Testis (tissue), 2 donors: ENCODE data around the gene MIEN1.

Experiments
- POLR2A ChIP-seq: fragments of 450-650 bp; IDR thresholded peaks from one replicate; pipeline ENCODE4 v1.6.1; 2017; ENCODE audit warnings: antibody characterized with exemption, mild to moderate bottlenecking, moderate library complexity
- TF ChIP-seq, protein P1 (sequence below), 3 experiments: fragments of 450-650 bp in 2 of 3; fragments of 200-600 bp in 1 of 3; sonication (generic) in 1 of 3; IDR thresholded peaks; one replicate each; pipeline ENCODE4 v1.5.1; 2016 to 2019; ENCODE audit warnings: antibody characterized with exemption in 3 of 3, mild to moderate bottlenecking in 2 of 3, moderate library complexity in 1 of 3

DNA sequence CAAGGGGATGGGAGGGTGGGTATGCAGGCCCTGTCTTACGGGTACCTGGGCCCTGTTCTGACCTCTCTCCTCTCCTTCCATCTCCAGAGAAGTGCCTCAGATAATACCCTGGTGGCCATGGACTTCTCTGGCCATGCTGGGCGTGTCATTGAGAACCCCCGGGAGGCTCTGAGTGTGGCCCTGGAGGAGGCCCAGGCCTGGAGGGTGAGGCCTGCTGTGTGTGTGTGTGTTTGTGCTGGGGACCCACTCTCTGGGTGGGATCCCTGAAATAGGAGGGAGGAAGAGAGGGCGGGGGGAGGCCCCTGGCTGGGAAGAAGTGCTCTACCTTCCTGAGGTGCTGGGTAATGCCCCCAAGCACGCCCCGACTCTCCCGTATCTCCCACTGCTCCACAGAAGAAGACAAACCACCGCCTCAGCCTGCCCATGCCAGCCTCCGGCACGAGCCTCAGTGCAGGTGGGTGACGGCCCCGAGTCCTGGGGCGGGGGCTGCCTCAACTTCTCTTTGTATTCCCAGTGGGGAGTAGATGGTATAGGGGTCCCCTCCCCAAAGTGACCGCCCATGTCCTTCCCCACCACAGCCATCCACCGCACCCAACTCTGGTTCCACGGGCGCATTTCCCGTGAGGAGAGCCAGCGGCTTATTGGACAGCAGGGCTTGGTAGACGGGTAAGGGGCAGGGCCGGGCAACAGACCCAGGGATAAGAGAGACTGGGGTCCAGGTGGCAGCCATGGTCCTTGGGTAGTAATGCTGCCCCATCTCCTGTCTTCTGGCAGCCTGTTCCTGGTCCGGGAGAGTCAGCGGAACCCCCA, 15.2 kb upstream of the MIEN1 start:
- TF ChIP-seq, protein P1, sequence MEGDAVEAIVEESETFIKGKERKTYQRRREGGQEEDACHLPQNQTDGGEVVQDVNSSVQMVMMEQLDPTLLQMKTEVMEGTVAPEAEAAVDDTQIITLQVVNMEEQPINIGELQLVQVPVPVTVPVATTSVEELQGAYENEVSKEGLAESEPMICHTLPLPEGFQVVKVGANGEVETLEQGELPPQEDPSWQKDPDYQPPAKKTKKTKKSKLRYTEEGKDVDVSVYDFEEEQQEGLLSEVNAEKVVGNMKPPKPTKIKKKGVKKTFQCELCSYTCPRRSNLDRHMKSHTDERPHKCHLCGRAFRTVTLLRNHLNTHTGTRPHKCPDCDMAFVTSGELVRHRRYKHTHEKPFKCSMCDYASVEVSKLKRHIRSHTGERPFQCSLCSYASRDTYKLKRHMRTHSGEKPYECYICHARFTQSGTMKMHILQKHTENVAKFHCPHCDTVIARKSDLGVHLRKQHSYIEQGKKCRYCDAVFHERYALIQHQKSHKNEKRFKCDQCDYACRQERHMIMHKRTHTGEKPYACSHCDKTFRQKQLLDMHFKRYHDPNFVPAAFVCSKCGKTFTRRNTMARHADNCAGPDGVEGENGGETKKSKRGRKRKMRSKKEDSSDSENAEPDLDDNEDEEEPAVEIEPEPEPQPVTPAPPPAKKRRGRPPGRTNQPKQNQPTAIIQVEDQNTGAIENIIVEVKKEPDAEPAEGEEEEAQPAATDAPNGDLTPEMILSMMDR (IDR thresholded peaks at IDR 0.05): no peak
- no peak for TF ChIP-seq POLR2A
